NCI-H2171 (cell line): ENCODE measurements around the gene CLEC16A.

Source experiments
- DNase-seq: peaks from one replicate; lab custom pipeline; 2025; lab: John Stamatoyannopoulos, UW

CLEC16A gene

DNA sequence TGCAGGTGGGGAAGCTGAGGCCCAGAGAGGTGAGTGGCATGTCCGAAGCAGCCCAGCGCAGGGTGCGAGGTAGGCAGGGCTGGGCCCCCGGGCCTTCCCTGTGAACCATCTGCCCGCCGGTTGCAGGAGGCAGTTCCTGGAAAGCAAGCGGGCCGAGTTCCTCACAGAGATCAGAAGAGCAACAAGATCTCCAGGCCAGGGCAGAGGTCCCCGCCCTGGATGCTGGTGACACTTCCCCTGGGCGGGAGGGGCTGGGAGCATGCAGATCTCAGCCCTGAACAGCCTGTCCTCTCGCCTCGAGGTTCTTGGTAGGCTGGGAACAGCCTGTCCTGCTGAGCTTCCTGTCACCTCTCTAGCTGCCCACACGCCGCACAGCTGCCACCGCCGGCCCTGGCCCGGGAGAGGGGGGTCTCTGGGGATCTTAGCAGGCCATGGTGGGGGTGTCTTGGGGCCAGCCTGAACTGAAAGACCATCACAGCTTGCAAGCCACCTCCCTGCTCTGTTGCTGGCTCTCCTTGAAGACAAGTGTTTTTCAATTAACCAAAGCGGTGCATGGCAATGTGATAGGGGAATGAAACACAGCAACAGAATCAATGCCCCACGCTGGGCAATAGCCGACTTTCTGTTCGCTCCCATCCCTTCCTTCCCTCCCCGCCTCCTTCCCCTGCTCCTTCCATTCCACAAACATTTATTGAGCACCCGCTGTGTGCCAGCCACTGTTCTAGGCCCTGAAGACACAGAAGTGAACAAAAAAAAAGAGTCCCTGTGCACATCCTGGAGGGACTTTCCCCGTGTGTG lies 279.9 kb downstream of the CLEC16A start:
- DNase-seq = no peak

DNA sequence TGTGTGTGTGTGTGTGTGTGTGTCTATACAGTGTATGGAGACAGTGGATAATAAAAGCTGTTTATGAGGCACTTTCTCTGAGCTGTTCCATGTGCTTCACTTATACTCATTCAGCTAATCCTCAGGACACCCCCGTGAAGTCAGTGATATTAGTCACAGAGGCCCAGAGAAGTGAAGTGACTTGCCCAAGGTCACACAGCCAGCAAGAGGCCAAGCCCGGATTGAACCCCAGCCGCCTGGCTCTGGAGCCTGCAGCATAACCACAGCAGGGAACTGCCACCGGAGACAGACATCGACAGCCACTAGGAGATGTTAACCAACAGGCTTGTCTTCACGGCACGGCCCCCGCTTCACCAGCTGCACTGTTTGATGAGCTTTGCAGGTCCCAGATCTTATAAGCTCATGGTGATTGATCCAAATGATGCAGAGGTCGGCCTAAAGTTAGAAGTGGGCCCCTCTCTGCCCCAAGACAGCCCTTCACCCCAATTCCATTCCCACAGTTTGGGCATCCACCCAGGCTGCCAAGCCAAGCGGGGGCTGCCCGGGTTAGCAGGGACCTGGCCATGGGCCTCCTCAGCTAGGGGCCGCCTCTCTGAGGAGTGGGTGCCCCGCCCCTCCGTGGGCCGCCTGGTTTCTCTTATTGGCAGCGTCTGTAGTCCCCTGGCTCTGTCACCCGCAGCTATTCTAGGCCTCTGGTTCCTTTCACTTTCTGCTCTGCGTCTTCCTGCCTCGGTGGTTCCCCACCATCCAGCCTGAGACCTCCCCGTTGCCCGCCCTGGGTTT lies 280.7 kb downstream of the CLEC16A start:
- DNase-seq = no peak

DNA sequence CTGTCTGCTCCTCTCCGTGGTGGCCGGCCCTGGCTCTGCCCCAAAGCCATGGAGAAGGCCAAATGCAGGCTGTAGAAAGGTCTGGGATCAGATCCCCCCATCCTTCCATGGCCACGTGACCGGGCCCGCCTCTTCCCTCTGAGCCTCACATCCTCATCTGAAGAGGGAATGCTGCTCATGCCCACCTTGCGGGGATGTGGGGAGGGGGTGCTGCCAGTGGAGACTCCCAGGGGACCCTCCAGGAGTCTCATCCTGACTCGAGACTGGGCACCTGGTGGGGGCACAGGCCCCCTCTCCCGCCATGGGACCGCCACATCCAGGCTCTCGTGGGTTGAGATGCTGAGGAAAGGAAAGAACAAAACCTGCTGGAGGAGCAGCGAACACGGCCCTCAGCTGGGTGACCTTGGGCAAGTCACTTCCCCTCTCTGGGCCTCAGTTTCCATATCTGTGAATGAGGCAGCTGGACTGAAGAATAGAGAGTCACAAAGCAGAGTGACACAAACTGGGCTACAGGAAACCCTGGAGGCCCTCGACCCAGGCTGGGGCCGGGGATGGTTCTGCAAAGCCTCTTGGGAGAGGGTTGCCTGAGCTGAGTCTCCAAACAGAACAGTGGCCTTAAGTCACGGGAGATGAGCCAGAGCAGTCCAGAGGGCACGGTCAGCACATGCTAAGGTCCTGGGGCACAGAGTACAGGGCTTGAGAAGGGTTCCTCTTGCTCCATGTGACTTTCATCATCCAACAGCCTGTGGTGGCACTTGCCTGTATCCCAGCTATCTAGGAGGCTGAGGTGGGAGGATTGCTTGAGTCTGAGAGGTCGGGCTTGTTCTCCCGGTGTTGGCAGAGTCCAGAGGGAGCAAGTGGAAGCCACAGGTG lies 281.5 kb downstream of the CLEC16A start:
- DNase-seq = no peak

DNA sequence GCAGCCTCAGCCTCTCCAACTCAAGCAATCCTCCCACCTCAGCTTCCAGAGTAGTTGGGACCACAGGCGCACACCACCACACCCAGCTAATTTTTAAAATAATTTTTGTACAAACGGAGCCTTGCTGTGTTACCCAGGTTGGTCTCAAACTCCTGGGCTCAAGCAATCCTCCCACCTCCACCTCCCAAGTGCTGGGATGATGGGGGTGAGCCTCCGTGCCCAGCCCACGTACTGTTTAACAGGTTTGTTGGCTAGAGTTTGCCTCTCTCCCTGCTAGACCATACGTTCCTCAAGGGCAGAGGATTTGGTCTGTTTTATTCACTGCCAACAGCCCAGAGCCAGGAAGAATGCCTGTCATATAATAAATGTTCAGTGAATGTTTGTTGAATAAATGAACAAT lies 285.1 kb downstream of the CLEC16A start:
- DNase-seq = no peak

DNA sequence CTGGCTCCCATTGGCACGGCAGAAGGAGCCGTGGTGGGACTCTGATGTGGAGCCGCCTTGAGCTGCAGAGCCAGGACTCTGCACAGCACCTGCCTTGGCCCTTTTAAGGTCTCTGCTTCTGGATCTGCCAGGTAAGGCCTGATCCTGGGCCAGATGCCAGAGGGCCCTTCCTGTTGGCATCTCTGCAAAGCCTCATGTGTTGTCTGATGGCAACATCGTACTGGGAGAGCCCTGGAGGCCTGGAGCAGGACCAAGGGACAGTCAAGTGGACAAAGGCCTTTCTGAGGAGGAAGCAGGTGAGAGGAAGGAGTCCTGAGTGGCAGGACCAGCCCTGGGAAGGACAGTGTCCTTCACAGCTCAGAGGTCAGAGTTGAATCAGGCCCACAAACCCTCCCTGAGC lies 285.5 kb downstream of the CLEC16A start:
- no peak for DNase-seq

DNA sequence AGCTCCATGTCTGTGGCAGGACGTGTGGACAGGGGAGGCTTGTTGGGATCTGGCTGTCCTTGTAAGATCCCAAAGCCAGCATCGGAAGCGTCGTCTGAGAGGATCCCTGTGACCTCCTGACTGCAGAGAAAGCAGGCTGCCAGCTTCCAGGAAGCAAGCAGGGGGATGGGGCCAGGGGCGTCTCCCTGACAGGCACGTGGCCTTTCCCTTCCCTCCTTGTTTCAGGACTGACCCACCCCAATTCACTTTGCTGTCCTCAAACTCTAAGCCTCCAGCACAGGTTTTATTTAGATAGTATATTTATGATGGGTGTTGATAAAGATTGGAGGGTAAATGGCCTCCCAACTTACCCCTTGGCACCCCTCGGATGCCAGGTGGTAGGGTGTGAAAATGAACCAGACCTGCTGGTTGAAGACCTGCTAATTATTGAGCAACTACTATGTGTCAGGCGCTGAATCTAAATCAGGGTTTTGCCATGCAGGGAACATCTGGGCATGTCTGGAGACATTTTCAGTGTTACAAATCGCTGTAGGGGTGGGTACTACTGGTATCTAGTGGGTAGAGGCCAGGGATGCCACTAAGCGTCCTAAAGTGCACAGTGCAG lies 287.1 kb downstream of the CLEC16A start:
- no peak for DNase-seq
